Skeletal muscle tissue (tissue), 4 donors: Measurements from ENCODE around the gene ADPRHL1. TPM values are rescaled to one million over a fixed set of nuclear protein-coding genes. Genes with fewer than 3 reads are reported as not detected.

Experiments used
- H3K27ac ChIP-seq: one replicate; pipeline ENCODE4 v1.7.0; 2013; ENCODE audit warnings: mild to moderate bottlenecking, low read depth, low read length, inconsistent platforms
- H3K27me3 ChIP-seq, 3 donors: one replicate each; pipeline ENCODE4 v1.7.0; 2013; ENCODE audit warnings: low read length in 3 of 3; ENCODE audit not compliant: control insufficient read depth in 3 of 3, insufficient read depth in 3 of 3
- H3K36me3 ChIP-seq, 3 donors: one replicate each; pipeline ENCODE4 v1.7.0; 2013; ENCODE audit warnings: low read length in 3 of 3; ENCODE audit not compliant: control insufficient read depth in 3 of 3, insufficient read depth in 3 of 3
- H3K4me1 ChIP-seq, 3 donors: one replicate each; pipeline ENCODE4 v1.7.0; 2013; ENCODE audit warnings: low read length in 3 of 3, mild to moderate bottlenecking in 3 of 3; ENCODE audit not compliant: control insufficient read depth in 3 of 3, insufficient read depth in 3 of 3
- H3K4me3 ChIP-seq, 3 donors: one replicate each; pipeline ENCODE4 v1.7.0; 2013; ENCODE audit warnings: low read length in 3 of 3
- H3K9ac ChIP-seq, 3 donors: one replicate each; pipeline ENCODE4 v1.7.0; 2013; ENCODE audit warnings: low read length in 3 of 3, mild to moderate bottlenecking in 3 of 3, moderate library complexity in 2 of 3, low read depth in 1 of 3
- H3K9me3 ChIP-seq, 3 donors: one replicate each; pipeline ENCODE4 v1.7.0; 2013; ENCODE audit warnings: low read length in 3 of 3; ENCODE audit not compliant: control insufficient read depth in 3 of 3
- total RNA-seq: library from RNA; depleted of rRNA; stranded (reverse); fragments of >200 nt; gene quantifications from one replicate; pipeline ENCODE4 v1.2.3, GENCODE V29; 2014
- donor health status: Osteomylitis.

ADPRHL1 gene
- total RNA-seq, 1 donor from 2014 or later, result 124 TPM

- Histone ChIP-seq H3K9ac (peak overlapping the region; percentile 26 to 80 (median 47)), H3K4me1 (peaks cover 40 to 56% (median 51%) of the 10 kb centered on the region in 3 donors), H3K36me3 (no peaks in the 10 kb centered on the region), H3K4me3 (peak overlapping the region in 1 of 3 donors; percentile 7), H3K27me3 (peaks cover 0 to 5% (median 0%) of the 10 kb centered on the region in 3 donors), H3K27ac (peak overlapping the region; percentile 99), H3K9me3 (no peaks in the 10 kb centered on the region)
These were observed 39.4 kb downstream of the ADPRHL1 start for GRCh38 chr13:113413898-113414282.

GRCh38 chr13:113413178-113413897 is 40.0 kb downstream of the ADPRHL1 start:
- no peaks in the 10 kb centered on the region for H3K9me3 ChIP-seq
- peak overlapping the region; percentile 99 for H3K27ac ChIP-seq
- H3K27me3 ChIP-seq, result peaks cover 0 to 6% (median 0%) of the 10 kb centered on the region in 3 donors
- peak overlapping the region; percentile 26 to 80 (median 51) for H3K9ac ChIP-seq
- H3K4me3 ChIP-seq, result peak overlapping the region in 2 of 3 donors; percentile 42 to 43
- H3K36me3 ChIP-seq, result no peaks in the 10 kb centered on the region
- peaks cover 44 to 61% (median 56%) of the 10 kb centered on the region in 3 donors for H3K4me1 ChIP-seq

GRCh38 chr13:113412440-113412839 is 40.8 kb downstream of the ADPRHL1 start:
- Histone ChIP-seq H3K27ac (peak overlapping the region; percentile 99), H3K27me3 (peaks cover 0 to 6% (median 0%) of the 10 kb centered on the region in 3 donors), H3K4me1 (peaks cover 52 to 68% (median 65%) of the 10 kb centered on the region in 3 donors), H3K9me3 (no peaks in the 10 kb centered on the region), H3K36me3 (no peaks in the 10 kb centered on the region), H3K4me3 (no peak overlapping the region), H3K9ac (no peak overlapping the region)

GRCh38 chr13:113411216-113412023 is 41.9 kb downstream of the ADPRHL1 start:
- H3K9me3 ChIP-seq, result no peaks in the 10 kb centered on the region
- peak overlapping the region; percentile 48 to 67 (median 49) for H3K4me3 ChIP-seq
- H3K4me1 ChIP-seq, result peaks cover 62 to 78% (median 75%) of the 10 kb centered on the region in 3 donors
- H3K36me3 ChIP-seq, result no peaks in the 10 kb centered on the region
- H3K9ac ChIP-seq, result peak overlapping the region; percentile 86 to 89 (median 87)
- peaks cover 0 to 6% (median 0%) of the 10 kb centered on the region in 3 donors for H3K27me3 ChIP-seq
- peak overlapping the region; percentile 99 for H3K27ac ChIP-seq

- Histone ChIP-seq H3K27me3 (peaks cover 0 to 3% (median 0%) of the 10 kb centered on the region in 3 donors), H3K9ac (peak overlapping the region; percentile 86 to 89 (median 87)), H3K36me3 (no peaks in the 10 kb centered on the region), H3K4me1 (peaks cover 69 to 86% (median 83%) of the 10 kb centered on the region in 3 donors), H3K4me3 (peak overlapping the region; percentile 48 to 67 (median 49)), H3K27ac (peak overlapping the region; percentile 99), H3K9me3 (no peaks in the 10 kb centered on the region)
These were observed 42.7 kb downstream of the ADPRHL1 start for GRCh38 chr13:113410472-113411201.

GRCh38 chr13:113408562-113408961 is 44.7 kb downstream of the ADPRHL1 start:
- Histone ChIP-seq H3K4me1 (peaks cover 73 to 86% (median 83%) of the 10 kb centered on the region in 3 donors), H3K4me3 (no peak overlapping the region), H3K9ac (peak overlapping the region in 1 of 3 donors; percentile 77), H3K36me3 (no peaks in the 10 kb centered on the region), H3K27ac (peak overlapping the region; percentile 99), H3K9me3 (no peaks in the 10 kb centered on the region), H3K27me3 (peaks cover 0 to 3% (median 0%) of the 10 kb centered on the region in 3 donors)

- Histone ChIP-seq H3K27me3 (peaks cover 0 to 3% (median 0%) of the 10 kb centered on the region in 3 donors), H3K9ac (peak overlapping the region in 2 of 3 donors; percentile 38 to 77), H3K27ac (peak overlapping the region; percentile 99), H3K9me3 (no peaks in the 10 kb centered on the region), H3K4me1 (peaks cover 73 to 86% (median 85%) of the 10 kb centered on the region in 3 donors), H3K36me3 (no peaks in the 10 kb centered on the region), H3K4me3 (peak overlapping the region in 1 of 3 donors; percentile 31)
These were observed 45.5 kb downstream of the ADPRHL1 start for GRCh38 chr13:113407531-113408393.

- H3K9me3 ChIP-seq, result no peaks in the 10 kb centered on the region
- H3K27me3 ChIP-seq, result peaks cover 0 to 3% (median 0%) of the 10 kb centered on the region in 3 donors
- peak overlapping the region in 2 of 3 donors; percentile 31 to 56 for H3K4me3 ChIP-seq
- peaks cover 73 to 93% (median 91%) of the 10 kb centered on the region in 3 donors for H3K4me1 ChIP-seq
- H3K36me3 ChIP-seq, result no peaks in the 10 kb centered on the region
- peak overlapping the region; percentile 22 to 77 (median 72) for H3K9ac ChIP-seq
- H3K27ac ChIP-seq, result peak overlapping the region; percentile 99
These were observed 46.2 kb downstream of the ADPRHL1 start for GRCh38 chr13:113407103-113407530.
